Fibroblast of skin of left quadriceps (primary cell): ENCODE results near the gene PPP2R2B.

Experiments
- DNase-seq, 2 experiments: peaks; one replicate each; pipeline ENCODE4 v3.0.0-alpha.2; 2013; ENCODE audit warnings: low read depth in 2 of 2

PPP2R2B gene

DNA sequence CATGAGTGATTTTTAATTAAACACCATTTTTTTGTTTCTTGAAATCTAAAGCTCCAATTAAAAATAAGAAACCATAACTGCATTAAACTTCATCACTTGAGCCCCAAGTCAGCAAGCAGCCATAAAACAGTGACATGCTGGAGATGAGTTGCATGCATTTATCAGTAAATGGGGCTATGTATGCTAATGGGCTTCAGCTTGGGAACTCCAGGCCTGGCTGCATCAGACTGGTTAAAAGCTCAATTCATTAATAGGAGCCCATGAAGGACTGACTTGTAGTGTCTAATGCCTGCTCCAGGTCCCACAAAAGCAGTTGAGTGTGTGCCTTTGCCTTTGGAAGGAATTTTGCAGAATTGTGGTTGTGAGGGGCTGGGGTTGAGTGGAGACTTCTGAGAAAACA, 328.9 kb downstream of the PPP2R2B start:
- no peak for DNase-seq

DNA sequence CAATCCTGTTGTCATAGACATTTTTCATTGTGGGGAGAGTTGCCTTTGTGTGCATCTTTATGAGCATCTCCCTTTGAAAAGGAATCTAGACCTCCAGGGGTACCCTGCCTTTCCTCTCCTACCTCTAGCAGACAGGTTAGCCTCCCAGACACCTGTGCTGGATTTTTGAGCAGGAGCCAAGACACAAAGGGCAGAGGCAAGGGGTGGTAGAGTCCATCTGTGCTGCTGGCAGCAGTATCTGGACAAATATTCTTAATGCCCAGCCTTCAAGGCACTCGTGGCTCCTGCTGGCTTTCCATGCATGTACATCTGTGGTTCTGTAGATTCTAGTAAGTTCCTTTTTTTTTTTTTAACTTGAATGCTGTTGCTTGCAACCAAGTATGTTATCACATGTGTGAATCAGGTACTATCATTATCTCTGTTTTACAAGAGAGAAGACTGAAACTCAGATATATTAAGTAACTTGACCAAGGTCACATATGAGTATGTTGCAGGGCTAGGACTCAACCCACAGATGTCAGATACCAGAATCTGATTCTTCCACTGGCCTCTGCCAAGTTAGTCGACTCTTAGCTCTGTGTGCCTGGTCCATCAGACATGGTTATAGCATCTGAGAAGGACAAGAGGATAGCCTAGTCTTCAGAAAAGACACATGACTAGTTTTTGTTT, 329.6 kb downstream of the PPP2R2B start:
- no peak for DNase-seq

DNA sequence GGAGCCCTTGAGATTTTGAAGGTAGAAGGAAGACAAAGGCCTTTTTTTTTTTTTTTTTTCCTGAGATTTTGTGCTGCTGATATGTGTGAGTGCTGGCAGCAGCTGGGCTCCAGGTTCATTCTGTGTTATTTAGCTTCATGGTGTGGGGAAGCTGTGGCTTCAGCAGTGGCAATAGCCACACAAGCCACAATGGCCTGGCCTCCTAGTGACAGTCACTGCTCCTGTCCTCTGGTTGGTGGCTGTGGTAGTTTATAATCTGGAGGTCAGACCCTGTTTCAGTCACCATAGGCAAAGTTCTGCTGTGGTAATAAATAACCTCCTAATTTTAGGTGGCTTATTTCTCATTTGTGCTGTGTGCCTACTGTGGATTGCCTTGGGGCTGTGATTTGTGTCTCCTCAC, 334.3 kb downstream of the PPP2R2B start:
- DNase-seq: no peak

DNA sequence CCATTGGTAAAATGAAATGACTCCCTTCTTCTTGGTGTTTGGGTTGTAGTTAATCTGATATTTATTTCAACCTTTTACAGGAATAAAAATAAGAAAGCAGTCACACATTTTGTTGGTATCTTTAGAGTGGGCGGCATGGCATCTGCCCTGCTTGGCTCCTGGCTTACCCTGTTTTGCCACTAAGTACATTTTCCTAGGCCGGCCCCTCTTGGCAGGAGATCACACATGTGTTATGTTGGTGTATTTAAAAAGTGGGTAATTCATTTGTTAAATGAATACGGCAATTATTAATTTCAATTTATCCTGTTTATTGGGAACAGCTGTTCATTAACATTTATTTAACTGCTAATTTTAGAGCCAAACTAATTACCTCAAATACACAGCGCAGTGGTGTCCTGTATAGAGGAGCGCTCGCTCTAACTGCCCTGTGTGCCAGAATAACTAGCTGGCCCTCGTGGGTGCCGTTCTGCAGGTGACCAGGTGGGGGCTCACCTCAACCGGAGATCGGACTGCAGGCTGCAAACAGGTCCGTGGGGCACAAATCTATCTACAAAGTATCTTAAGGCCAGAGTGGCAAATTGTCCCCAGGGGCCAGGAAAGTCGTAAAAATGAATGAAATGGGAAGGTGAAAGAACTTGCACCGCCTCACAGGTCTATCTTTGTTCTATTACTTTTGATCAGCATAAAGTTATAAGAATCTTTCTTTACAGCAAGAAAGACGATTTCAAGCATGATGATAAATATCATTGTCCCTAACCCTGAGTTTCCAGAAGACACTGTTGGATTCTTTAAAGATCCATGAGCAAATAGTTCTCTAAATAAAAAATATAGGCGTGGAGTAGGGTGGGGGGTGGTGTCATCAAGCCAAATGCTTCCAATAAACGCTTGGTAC, 336.4 kb downstream of the PPP2R2B start:
- DNase-seq: no peak

DNA sequence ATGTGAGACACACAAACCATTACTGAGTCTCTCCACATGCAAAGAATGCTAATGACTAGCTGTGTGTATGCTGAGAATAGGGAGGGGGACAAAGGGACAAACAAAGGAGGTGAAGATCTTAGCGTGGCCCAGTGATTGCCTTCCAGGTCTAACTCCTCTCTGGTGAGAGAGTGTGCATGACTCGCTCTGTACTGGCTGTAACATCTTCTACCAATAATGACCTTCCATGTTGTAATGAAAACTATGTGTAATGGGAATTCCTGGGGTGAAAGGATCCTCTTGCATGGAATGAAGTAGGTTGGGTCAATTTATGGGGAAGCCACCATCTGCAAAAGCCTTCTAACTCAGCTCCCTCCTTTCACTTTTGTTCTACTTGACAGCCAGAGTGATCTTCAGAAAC, 338.1 kb downstream of the PPP2R2B start:
- no peak for DNase-seq

DNA sequence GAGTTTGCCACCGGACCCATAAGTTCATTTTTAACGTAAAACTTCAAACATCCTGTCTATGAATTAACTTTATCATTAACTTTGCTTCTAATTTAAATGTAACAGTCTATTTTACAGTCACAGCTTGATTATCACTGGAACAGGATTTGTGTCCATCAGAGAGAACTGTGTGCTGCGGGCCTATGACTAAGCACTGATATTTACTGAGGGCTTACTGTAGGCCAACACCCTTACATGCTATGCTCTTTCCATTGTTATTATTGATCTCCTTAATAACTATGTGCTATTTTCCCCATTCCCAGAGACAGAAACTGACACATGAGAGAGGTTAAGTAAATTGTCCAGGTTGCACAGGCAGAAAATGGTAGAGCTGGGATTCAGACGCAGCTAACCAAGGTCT, 338.6 kb downstream of the PPP2R2B start:
- DNase-seq: no peak

DNA sequence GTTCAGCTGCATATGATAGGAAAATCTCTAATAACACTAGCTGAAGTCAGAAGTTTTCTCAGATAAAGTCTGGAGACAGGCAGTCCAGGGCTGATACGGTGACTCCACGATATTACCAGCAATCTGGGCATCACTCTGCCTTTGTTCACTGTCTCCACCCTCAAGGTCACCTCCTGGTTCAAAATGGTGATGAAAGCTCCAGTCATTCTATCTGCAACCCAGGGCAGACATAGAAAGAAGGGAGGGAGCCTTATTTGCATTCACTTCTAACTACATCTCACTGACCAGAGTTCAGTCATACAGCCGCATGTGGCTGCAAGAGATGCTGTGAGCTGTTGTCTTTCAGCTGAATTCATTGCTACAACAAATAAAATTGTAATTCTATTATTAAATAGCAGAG, 340.1 kb downstream of the PPP2R2B start:
- DNase-seq: no peak

DNA sequence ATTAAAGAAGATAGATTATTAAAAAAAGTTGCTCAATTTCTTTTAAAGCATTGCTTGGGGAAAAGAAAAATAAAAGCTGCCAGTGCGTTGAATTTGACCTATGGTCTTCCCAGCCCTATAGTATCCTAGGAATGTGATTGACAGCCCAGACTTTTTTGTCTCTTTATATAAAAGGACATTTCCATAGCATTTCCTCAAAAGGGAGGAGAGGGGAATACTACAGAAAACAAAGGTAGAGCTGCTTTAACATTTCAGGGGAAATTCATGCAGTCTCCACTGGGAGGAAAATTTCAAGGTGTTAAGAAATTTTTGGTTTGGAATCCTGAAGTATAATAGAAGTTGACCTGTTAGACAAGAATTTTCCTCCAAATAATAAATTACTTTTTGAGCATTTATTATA, 344.7 kb downstream of the PPP2R2B start:
- DNase-seq: no peak

DNA sequence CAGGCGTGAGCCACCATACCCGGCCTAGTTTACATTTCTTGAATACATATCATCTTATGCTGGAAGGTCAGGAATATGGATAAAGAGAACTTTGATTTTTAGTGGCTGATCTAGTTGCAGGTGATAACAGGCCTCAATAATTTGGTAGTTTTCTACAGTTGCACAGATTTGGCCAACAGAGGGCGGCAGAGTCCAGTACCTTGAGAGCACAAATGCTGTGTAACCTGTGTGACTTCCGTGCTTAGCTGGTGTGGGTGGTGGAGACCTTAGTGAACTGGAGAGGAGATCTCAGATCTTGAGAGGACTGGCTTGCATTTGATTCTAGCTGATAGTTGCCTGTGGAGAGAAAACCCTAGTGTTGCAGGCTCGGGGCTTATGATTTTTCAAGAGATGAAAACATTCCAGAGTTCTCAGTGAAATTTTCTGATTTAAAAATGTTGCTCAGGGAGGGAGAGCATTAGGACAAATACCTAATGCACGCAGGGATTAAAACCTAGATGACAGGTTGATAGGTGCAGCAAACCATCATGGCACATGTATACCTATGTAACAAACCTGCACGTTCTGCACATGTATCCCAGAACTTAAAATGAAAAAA, 345.2 kb downstream of the PPP2R2B start:
- DNase-seq: peak in 1 of 2 experiments; percentile 18
